ENCODE measurements around the gene CSNK1G2.

Gene CSNK1G2

GRCh38 chr19:1920644-1921043, 20.3 kb upstream of the CSNK1G2 start:
- DNase-seq, result no peak

- no peak for DNase-seq
Measured at GRCh38 chr19:1921326-1921725, 19.6 kb upstream of the CSNK1G2 start.

GRCh38 chr19:1921825-1922224, 19.1 kb upstream of the CSNK1G2 start:
- DNase-seq, result no peak

- DNase-seq, result no peak
Measured at GRCh38 chr19:1922803-1923202, 18.2 kb upstream of the CSNK1G2 start.

GRCh38 chr19:1923319-1923718, 17.7 kb upstream of the CSNK1G2 start:
- DNase-seq, result no peak

GRCh38 chr19:1924320-1924961, 16.5 kb upstream of the CSNK1G2 start:
- no peak for DNase-seq

GRCh38 chr19:1925544-1925943, 15.4 kb upstream of the CSNK1G2 start:
- no peak for DNase-seq

- peak; percentile 91 for DNase-seq
Measured at GRCh38 chr19:1929021-1929742, 11.8 kb upstream of the CSNK1G2 start.

GRCh38 chr19:1931445-1931844, 9.5 kb upstream of the CSNK1G2 start:
- DNase-seq, result no peak

- no peak for DNase-seq
Measured at GRCh38 chr19:1932395-1932794, 8.6 kb upstream of the CSNK1G2 start.

- DNase-seq, result no peak
Measured at GRCh38 chr19:1933244-1933643, 7.7 kb upstream of the CSNK1G2 start.

- no peak for DNase-seq
Measured at GRCh38 chr19:1933942-1934341, 7.0 kb upstream of the CSNK1G2 start.

GRCh38 chr19:1935484-1936208, 5.3 kb upstream of the CSNK1G2 start:
- no peak for DNase-seq

- no peak for DNase-seq
Measured at GRCh38 chr19:1936430-1936829, 4.5 kb upstream of the CSNK1G2 start.

- DNase-seq, result no peak
Measured at GRCh38 chr19:1936916-1937610, 3.9 kb upstream of the CSNK1G2 start.

GRCh38 chr19:1938071-1938470, 2.9 kb upstream of the CSNK1G2 start:
- no peak for DNase-seq

- DNase-seq, result peak; percentile 81
Measured at GRCh38 chr19:1942078-1942933, 1.3 kb downstream of the CSNK1G2 start.

- DNase-seq, result no peak
Measured at GRCh38 chr19:1942934-1943555, 2.1 kb downstream of the CSNK1G2 start.

- no peak for DNase-seq
Measured at GRCh38 chr19:1943661-1944087, 2.7 kb downstream of the CSNK1G2 start.

GRCh38 chr19:1944088-1944915, 3.3 kb downstream of the CSNK1G2 start:
- no peak for DNase-seq
